Thyroid gland (tissue), 4 donors: ENCODE measurements around the gene PKD1L1. TPM values are rescaled to one million over a fixed set of nuclear protein-coding genes. Genes with fewer than 3 reads are reported as not detected.

ENCODE experiments used
- DNase-seq, 2 donors: peaks; one replicate each; pipeline ENCODE4 v3.0.0-alpha.2; 2019
- H3K27ac ChIP-seq, 3 donors: fragments of 200-600 bp; sonication (generic); 1 replicate in 2 of 3; 2 replicates in 1 of 3; pipeline ENCODE4 v1.5.1; 2016 to 2019; ENCODE audit warnings: mild to moderate bottlenecking in 1 of 3, moderate library complexity in 1 of 3
- H3K27me3 ChIP-seq: fragments of 200-600 bp; sonication (generic); one replicate; pipeline ENCODE4 v1.5.1; 2019
- H3K36me3 ChIP-seq, 2 donors: fragments of 200-600 bp; sonication (generic); one replicate each; pipeline ENCODE4 v1.5.1; 2016 to 2019
- H3K4me1 ChIP-seq, 2 donors: fragments of 200-600 bp; sonication (generic); one replicate each; pipeline ENCODE4 v1.5.1; 2017 to 2019
- H3K4me3 ChIP-seq, 3 donors: fragments of 200-600 bp; sonication (generic); replicated peaks in 1 of 3; 1 replicate in 2 of 3; 2 replicates in 1 of 3; pipeline ENCODE4 v1.5.1; 2016; ENCODE audit warnings: mild to moderate bottlenecking in 1 of 3
- H3K9me3 ChIP-seq: fragments of 200-600 bp; sonication (generic); one replicate; pipeline ENCODE4 v1.5.1; 2017
- CTCF ChIP-seq, 6 experiments: fragments of 200-600 bp in 3 of 6; fragments of 450-650 bp in 3 of 6; sonication (generic) in 3 of 6; IDR thresholded peaks; one replicate each; pipeline ENCODE4 v1.5.1; 2016 to 2019; ENCODE audit warnings: antibody characterized with exemption in 6 of 6, mild to moderate bottlenecking in 2 of 6, inconsistent platforms in 1 of 6, moderate library complexity in 1 of 6
- POLR2A ChIP-seq, 2 donors: fragments of 450-650 bp; IDR thresholded peaks; one replicate each; pipeline ENCODE4 v1.6.1; 2017; ENCODE audit warnings: antibody characterized with exemption in 2 of 2, mild to moderate bottlenecking in 2 of 2, moderate library complexity in 1 of 2
- WGBS, 2 donors: methylation state at CpG; one replicate each; pipeline ENCODE4 v1.1.5; 2017; 5-methylcytosine and 5-hydroxymethylcytosine counted together
- intact Hi-C: fragments of 100-400 bp; cut with DNase I; formaldehyde crosslinking; loops from one replicate; pipeline ENCODE4 v1.15.1; 2023
- total RNA-seq, 4 donors: library from RNA; depleted of rRNA; stranded (reverse); fragments of >200 nt; gene quantifications; one replicate each; pipeline ENCODE4 v1.2.3, GENCODE V29; 2016

The PKD1L1 gene
- total RNA-seq, 4 donors from 2014 or later, result under 0.01 to 0.17 (median 0.14) TPM

GRCh38 chr7:47806701-47807103 is 141.6 kb downstream of the PKD1L1 start:
- 74 to 80% methylated on average over 6 to 7 of the region's 7 CpGs for WGBS, 2 donors
- no peak overlapping the region for H3K4me3 ChIP-seq
- H3K9me3 ChIP-seq, result no peaks in the 10 kb centered on the region
- DNase-seq, result peak in 1 of 2 donors; percentile 13
- TF ChIP-seq POLR2A (IDR thresholded peaks at IDR 0.05) (no peak), CTCF (IDR thresholded peaks at IDR 0.05) (no peak)
- no peaks in the 10 kb centered on the region for H3K27me3 ChIP-seq
- no peaks in the 10 kb centered on the region for H3K36me3 ChIP-seq
- intact Hi-C loops, result no loop called here
- H3K4me1 ChIP-seq, result no peaks in the 10 kb centered on the region
- no peak overlapping the region for H3K27ac ChIP-seq

- intact Hi-C loops, result no loop called here
- Histone ChIP-seq H3K27ac (no peak overlapping the region), H3K4me1 (no peaks in the 10 kb centered on the region), H3K36me3 (no peaks in the 10 kb centered on the region), H3K4me3 (no peak overlapping the region), H3K27me3 (no peaks in the 10 kb centered on the region), H3K9me3 (no peaks in the 10 kb centered on the region)
- no peak for TF ChIP-seq CTCF (IDR thresholded peaks at IDR 0.05)
- no peak for DNase-seq
- 94 to 95% methylated on average over 6 of the region's 6 CpGs for WGBS, 2 donors
Measured at GRCh38 chr7:47804767-47805545, 143.3 kb downstream of the PKD1L1 start.

- Histone ChIP-seq H3K36me3 (no peaks in the 10 kb centered on the region), H3K9me3 (no peaks in the 10 kb centered on the region), H3K27me3 (no peaks in the 10 kb centered on the region), H3K4me3 (no peak overlapping the region), H3K27ac (no peak overlapping the region), H3K4me1 (no peaks in the 10 kb centered on the region)
- DNase-seq, result no peak
- TF ChIP-seq POLR2A (IDR thresholded peaks at IDR 0.05) (no peak), CTCF (IDR thresholded peaks at IDR 0.05) (no peak)
- intact Hi-C loops, result no loop called here
- 75 to 79% methylated on average over 4 of the region's 4 CpGs for WGBS, 2 donors
Measured at GRCh38 chr7:47803846-47804245, 144.4 kb downstream of the PKD1L1 start.

- no peaks in the 10 kb centered on the region for H3K27me3 ChIP-seq
- no peak overlapping the region for H3K27ac ChIP-seq
- WGBS, 2 donors, result 68 to 84% methylated on average over 6 of the region's 6 CpGs
- intact Hi-C loops, result no loop called here
- TF ChIP-seq CTCF (IDR thresholded peaks at IDR 0.05), result no peak
- TF ChIP-seq POLR2A (IDR thresholded peaks at IDR 0.05), result no peak
- no peak for DNase-seq
- H3K4me3 ChIP-seq, result no peak overlapping the region
- H3K9me3 ChIP-seq, result no peaks in the 10 kb centered on the region
- no peaks in the 10 kb centered on the region for H3K36me3 ChIP-seq
- no peaks in the 10 kb centered on the region for H3K4me1 ChIP-seq
Measured at GRCh38 chr7:47803025-47803424, 145.2 kb downstream of the PKD1L1 start.

- no peak for TF ChIP-seq POLR2A (IDR thresholded peaks at IDR 0.05)
- TF ChIP-seq CTCF (IDR thresholded peaks at IDR 0.05), result no peak
- H3K36me3 ChIP-seq, result no peaks in the 10 kb centered on the region
- DNase-seq, result no peak
- WGBS, 2 donors, result 94 to 95% methylated on average over 6 of the region's 6 CpGs
- H3K27ac ChIP-seq, result no peak overlapping the region
- H3K9me3 ChIP-seq, result no peaks in the 10 kb centered on the region
- intact Hi-C loops, result no loop called here
- H3K27me3 ChIP-seq, result no peaks in the 10 kb centered on the region
- no peaks in the 10 kb centered on the region for H3K4me1 ChIP-seq
- no peak overlapping the region for H3K4me3 ChIP-seq
Measured at GRCh38 chr7:47801423-47801822, 146.8 kb downstream of the PKD1L1 start.
